Measurements from ENCODE around the gene GKN2. TPM values are rescaled to one million over a fixed set of nuclear protein-coding genes. Genes with fewer than 3 reads are reported as not detected.
A peak's percentile ranks its signal among the peaks of the same experiment; 100 is the strongest.

Gene GKN2
- polyA plus RNA-seq, 3 donors, result not detected

DNA sequence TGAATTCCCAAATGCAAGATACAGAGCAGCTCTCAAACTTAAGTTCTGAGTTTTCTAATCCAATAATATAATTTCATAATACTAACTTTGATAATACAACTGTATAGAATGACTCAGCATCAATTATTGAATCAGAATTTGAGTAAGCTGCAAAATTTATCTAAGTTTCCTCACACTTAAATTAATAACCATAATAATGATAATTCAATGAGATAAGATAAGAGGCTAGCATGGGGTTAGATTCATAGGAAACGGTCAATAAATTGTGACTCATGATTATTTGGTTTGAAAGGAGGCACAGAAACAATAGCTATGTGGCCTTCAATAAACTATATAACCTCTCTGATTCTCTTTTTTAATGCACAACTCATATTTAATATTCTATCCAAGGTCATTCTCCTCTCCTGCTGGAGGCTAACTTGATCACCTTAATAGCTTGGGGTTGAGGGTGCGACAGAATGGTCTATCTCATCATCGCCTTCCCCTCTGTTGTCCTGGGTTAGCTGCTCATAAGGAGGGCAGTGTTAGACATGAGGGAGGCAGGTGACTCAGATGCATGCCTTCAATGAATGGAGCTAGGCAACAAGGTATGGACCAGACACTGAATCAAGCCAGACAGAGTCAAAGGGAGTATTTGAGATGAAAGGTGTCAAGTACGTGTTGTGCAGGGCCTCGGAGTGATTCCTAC lies 45.3 kb downstream of the GKN2 start:
- H3K27ac ChIP-seq (ENCODE audit: low read depth in 1 of 2, low read length in 2 of 2), result no peak overlapping the region
- intact Hi-C loops (cut with micrococcal nuclease), result loop anchor here in 1 of 2 donors (5.0 to 10.0 kb wide), 4 partner anchors 70 to 440 kb away; partner anchors contain the start of genes APLF and FBXO48
- Mint-ChIP-seq H3K4me1 (peaks cover 21% of the 10 kb centered on the region), H3K27me3 (ENCODE audit: low read depth in 3 of 3) (peaks cover 0 to 2% (median 0%) of the 10 kb centered on the region in 3 donors), H3K27ac (peak overlapping the region in 2 of 7 donors; percentile 28 to 65), H3K4me3 (no peak overlapping the region), H3K36me3 (no peaks in the 10 kb centered on the region), H3K9me3 (peaks cover 0 to 2% (median 0%) of the 10 kb centered on the region in 7 donors)
- DNase-seq, result no peak
- H3K27me3 ChIP-seq (ENCODE audit: control insufficient read depth in 2 of 2, insufficient read depth in 2 of 2, low read length in 2 of 2), result no peaks in the 10 kb centered on the region
- no peaks in the 10 kb centered on the region for H3K79me2 ChIP-seq (ENCODE audit: insufficient read depth, low read length)
- peaks cover 20 to 23% of the 10 kb centered on the region in 2 donors for H3K4me1 ChIP-seq (ENCODE audit: control insufficient read depth in 1 of 2, insufficient read depth in 2 of 2, low read length in 2 of 2)
- no peak overlapping the region for H3K9ac ChIP-seq (ENCODE audit: insufficient read depth, low read length, poor library complexity, severe bottlenecking)
- H2AFZ ChIP-seq (ENCODE audit: insufficient read depth, low read depth, low read length, poor library complexity, severe bottlenecking), result peak overlapping the region; percentile 21
- 100% methylated on average over 2 of the region's 5 CpGs for WGBS (ENCODE audit: insufficient coverage)
- no peaks in the 10 kb centered on the region for H4K20me1 ChIP-seq (ENCODE audit: insufficient read depth, low read length)
- no peak overlapping the region for H3K4me2 ChIP-seq (replicated peaks; ENCODE audit: extremely low read depth, low read length, poor library complexity, severe bottlenecking)
- H3K4me3 ChIP-seq (replicated peaks in 1 of 3; ENCODE audit: low read depth in 2 of 3, low read length in 3 of 3), result no peak overlapping the region
- TF ChIP-seq, protein P1, sequence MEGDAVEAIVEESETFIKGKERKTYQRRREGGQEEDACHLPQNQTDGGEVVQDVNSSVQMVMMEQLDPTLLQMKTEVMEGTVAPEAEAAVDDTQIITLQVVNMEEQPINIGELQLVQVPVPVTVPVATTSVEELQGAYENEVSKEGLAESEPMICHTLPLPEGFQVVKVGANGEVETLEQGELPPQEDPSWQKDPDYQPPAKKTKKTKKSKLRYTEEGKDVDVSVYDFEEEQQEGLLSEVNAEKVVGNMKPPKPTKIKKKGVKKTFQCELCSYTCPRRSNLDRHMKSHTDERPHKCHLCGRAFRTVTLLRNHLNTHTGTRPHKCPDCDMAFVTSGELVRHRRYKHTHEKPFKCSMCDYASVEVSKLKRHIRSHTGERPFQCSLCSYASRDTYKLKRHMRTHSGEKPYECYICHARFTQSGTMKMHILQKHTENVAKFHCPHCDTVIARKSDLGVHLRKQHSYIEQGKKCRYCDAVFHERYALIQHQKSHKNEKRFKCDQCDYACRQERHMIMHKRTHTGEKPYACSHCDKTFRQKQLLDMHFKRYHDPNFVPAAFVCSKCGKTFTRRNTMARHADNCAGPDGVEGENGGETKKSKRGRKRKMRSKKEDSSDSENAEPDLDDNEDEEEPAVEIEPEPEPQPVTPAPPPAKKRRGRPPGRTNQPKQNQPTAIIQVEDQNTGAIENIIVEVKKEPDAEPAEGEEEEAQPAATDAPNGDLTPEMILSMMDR (IDR thresholded peaks at IDR 0.05), result no peak
- no peaks in the 10 kb centered on the region for H3K9me3 ChIP-seq (replicated peaks in 1 of 2; ENCODE audit: control insufficient read depth in 1 of 2, insufficient read depth in 1 of 2, low read length in 2 of 2)
- no peaks in the 10 kb centered on the region for H3K36me3 ChIP-seq (replicated peaks in 1 of 2; ENCODE audit: control insufficient read depth in 1 of 2, insufficient read depth in 2 of 2, low read length in 2 of 2)

DNA sequence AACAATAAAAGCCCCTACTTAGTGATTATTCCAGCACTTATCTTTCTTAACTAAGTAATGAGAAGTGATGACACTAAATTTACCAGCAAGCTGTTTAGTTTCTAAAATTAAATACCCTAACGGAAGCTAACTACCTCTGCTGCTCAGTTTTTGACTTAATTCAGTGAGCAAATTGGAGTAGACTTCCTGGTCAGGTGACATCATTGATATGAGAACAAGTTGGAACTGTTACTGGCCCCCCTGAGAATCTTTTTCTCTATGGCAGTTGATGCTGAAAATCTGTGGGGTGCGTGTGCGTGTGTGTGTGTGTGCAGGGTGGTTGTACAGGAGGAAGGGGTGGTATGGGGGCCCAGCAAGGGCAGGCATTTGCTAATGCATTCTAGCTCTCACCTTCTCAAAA lies 46.0 kb downstream of the GKN2 start:
- H3K36me3 ChIP-seq (replicated peaks in 1 of 2; ENCODE audit: control insufficient read depth in 1 of 2, insufficient read depth in 2 of 2, low read length in 2 of 2), result no peaks in the 10 kb centered on the region
- H3K4me3 ChIP-seq (replicated peaks in 1 of 3; ENCODE audit: low read depth in 2 of 3, low read length in 3 of 3), result no peak overlapping the region
- Mint-ChIP-seq H3K27ac (no peak overlapping the region), H3K4me1 (peaks cover 21% of the 10 kb centered on the region), H3K36me3 (no peaks in the 10 kb centered on the region), H3K4me3 (no peak overlapping the region), H3K9me3 (peaks cover 0 to 6% (median 2%) of the 10 kb centered on the region in 7 donors), H3K27me3 (ENCODE audit: low read depth in 3 of 3) (peaks cover 0 to 2% (median 0%) of the 10 kb centered on the region in 3 donors)
- H3K79me2 ChIP-seq (ENCODE audit: insufficient read depth, low read length), result no peaks in the 10 kb centered on the region
- TF ChIP-seq, protein P1 (IDR thresholded peaks at IDR 0.05), result no peak
- no CpG with 5 or more reads among the region's 3 CpGs for WGBS (ENCODE audit: insufficient coverage)
- no peak overlapping the region for H3K27ac ChIP-seq (ENCODE audit: low read depth in 1 of 2, low read length in 2 of 2)
- no peak overlapping the region for H3K9ac ChIP-seq (ENCODE audit: insufficient read depth, low read length, poor library complexity, severe bottlenecking)
- DNase-seq, result no peak
- H3K9me3 ChIP-seq (replicated peaks in 1 of 2; ENCODE audit: control insufficient read depth in 1 of 2, insufficient read depth in 1 of 2, low read length in 2 of 2), result no peaks in the 10 kb centered on the region
- H4K20me1 ChIP-seq (ENCODE audit: insufficient read depth, low read length), result no peaks in the 10 kb centered on the region
- no peak overlapping the region for H2AFZ ChIP-seq (ENCODE audit: insufficient read depth, low read depth, low read length, poor library complexity, severe bottlenecking)
- no peaks in the 10 kb centered on the region for H3K27me3 ChIP-seq (ENCODE audit: control insufficient read depth in 2 of 2, insufficient read depth in 2 of 2, low read length in 2 of 2)
- intact Hi-C loops (cut with micrococcal nuclease), result loop anchor here in 1 of 2 donors (5.0 to 10.0 kb wide), 4 partner anchors 69 to 439 kb away; partner anchors contain the start of genes APLF and FBXO48
- no peak overlapping the region for H3K4me2 ChIP-seq (replicated peaks; ENCODE audit: extremely low read depth, low read length, poor library complexity, severe bottlenecking)
- H3K4me1 ChIP-seq (ENCODE audit: control insufficient read depth in 1 of 2, insufficient read depth in 2 of 2, low read length in 2 of 2), result peaks cover 17 to 18% of the 10 kb centered on the region in 2 donors
